ENCODE data around the gene SETD9. TPM values are rescaled to one million over a fixed set of nuclear protein-coding genes. Genes with fewer than 3 reads are reported as not detected.

The SETD9 gene
- total and polyA plus RNA-seq, 2 of the 13 experiments (the other 11 are each of a cell fraction or from before 2014, with no cell fraction given) = 4.8 to 17.8 TPM

GRCh38 chr5:56951126-56951945 is 41.9 kb downstream of the SETD9 start (continued):
- TF ChIP-seq ZNF281 (CRISPR knock-in tag; IDR thresholded peaks at IDR 0.05; ENCODE audit: borderline replicate concordance) (peak; percentile 12; the same call in 1 of the 2 replicates), BRD4 (CRISPR knock-in tag; IDR thresholded peaks at IDR 0.05) (no peak), GTF3A (CRISPR knock-in tag; conservative IDR thresholded peaks at IDR 0.05) (no peak), PCBP2 (optimal IDR thresholded peaks at IDR 0.05; ENCODE audit: low read depth, low read length, poor library complexity, severe bottlenecking) (no peak), ELF4 (CRISPR knock-in tag; IDR thresholded peaks at IDR 0.05; ENCODE audit: borderline replicate concordance) (no peak), PRDM15 (CRISPR knock-in tag; IDR thresholded peaks at IDR 0.05) (no peak), ZNF503 (CRISPR knock-in tag; IDR thresholded peaks at IDR 0.05) (no peak), POLR2AphosphoS5 (IDR thresholded peaks at IDR 0.05; ENCODE audit: low read depth, low read length) (no peak), ZNF160 (CRISPR knock-in tag; IDR thresholded peaks at IDR 0.05) (no peak), ZFYVE20 (CRISPR knock-in tag; IDR thresholded peaks at IDR 0.05; ENCODE audit: borderline replicate concordance, low read depth) (no peak), THAP8 (CRISPR knock-in tag; IDR thresholded peaks at IDR 0.05; ENCODE audit: borderline replicate concordance) (no peak), RBM39 (IDR thresholded peaks at IDR 0.05; ENCODE audit: low read depth, low read length, poor library complexity, severe bottlenecking) (no peak), ZNF766 (CRISPR knock-in tag; IDR thresholded peaks at IDR 0.05; ENCODE audit: borderline replicate concordance) (no peak), HOXA9 (CRISPR knock-in tag; IDR thresholded peaks at IDR 0.05; ENCODE audit: borderline replicate concordance) (0 out of 2 replicates have a peak, but pooled peaks have one; percentile 43), ZBTB8A (CRISPR knock-in tag; IDR thresholded peaks at IDR 0.05; ENCODE audit: borderline replicate concordance, low read depth) (no peak), PAWR (CRISPR knock-in tag; IDR thresholded peaks at IDR 0.05; ENCODE audit: borderline replicate concordance) (no peak), HOXA3 (CRISPR knock-in tag; IDR thresholded peaks at IDR 0.05) (no peak), RBM22 (optimal IDR thresholded peaks at IDR 0.05; ENCODE audit: low read length) (peak; percentile 24)

All from HepG2 (cell line).